ENCODE measurements around the gene CPAMD8. TPM values are rescaled to one million over a fixed set of nuclear protein-coding genes. Genes with fewer than 3 reads are reported as not detected.
"Not testable (repeated sequence)": the region's sequence is repeated elsewhere in the genome, so short reads cannot be mapped to it uniquely, and the experiment has no call there.

Gene CPAMD8
- total RNA-seq, 2 experiments from 2014 or later, result 0.32 to 1.2 TPM

DNA sequence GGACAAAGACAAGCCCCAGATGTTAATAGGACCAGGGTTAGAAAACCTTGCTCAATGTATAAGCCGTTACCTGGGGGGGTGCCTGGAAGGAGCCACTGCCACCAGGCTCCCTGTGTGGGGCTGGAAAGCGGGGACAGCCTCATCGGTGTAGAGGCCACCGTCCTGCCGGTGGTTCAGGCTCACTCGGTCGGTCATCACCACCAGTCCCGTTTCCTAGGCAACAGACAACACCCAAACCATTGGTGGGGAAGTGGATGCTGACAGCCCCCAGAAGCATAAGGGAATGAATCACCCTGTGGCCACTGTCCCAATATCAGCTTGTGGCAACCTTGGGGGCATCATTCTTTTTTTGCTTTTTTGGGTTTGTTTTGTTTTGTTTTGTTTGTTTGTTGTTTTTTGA is 55.8 kb downstream of the CPAMD8 start:
- intact Hi-C loops (cut with micrococcal nuclease; ENCODE audit: unreplicated experiment), result no loop called here
- Histone ChIP-seq H4K20me1 (ENCODE audit: insufficient read depth, low read length) (no peaks in the 10 kb centered on the region), H3K4me3 (ENCODE audit: low read depth, low read length, poor library complexity, severe bottlenecking) (no peak overlapping the region), H3K9me3 (ENCODE audit: low read length) (peaks cover 4% of the 10 kb centered on the region; the same call in 1 of the 2 replicates), H3K9me2 (ENCODE audit: insufficient read depth, low read length) (no peaks in the 10 kb centered on the region), H3K27ac (ENCODE audit: low read depth, low read length, poor library complexity, severe bottlenecking) (no peak overlapping the region), H3K4me1 (ENCODE audit: insufficient read depth, low read length, poor library complexity, severe bottlenecking) (no peaks in the 10 kb centered on the region), H3K79me2 (ENCODE audit: insufficient read depth, low read depth, low read length) (no peaks in the 10 kb centered on the region), H3K36me3 (ENCODE audit: insufficient read depth, low read length) (no peaks in the 10 kb centered on the region), H2AFZ (ENCODE audit: low read length) (no peak overlapping the region), H3K4me2 (ENCODE audit: low read length) (no peak overlapping the region)
- ChIA-PET CTCF (ENCODE audit: unreplicated experiment) (no interaction called here), POLR2A (no interaction called here)
- TF ChIP-seq CTCF (conservative IDR thresholded peaks at IDR 0.05; ENCODE audit: low read length) (no peak), EZH2phosphoT487 (IDR thresholded peaks at IDR 0.05; ENCODE audit: borderline replicate concordance, low read depth, low read length) (no peak)
- BruUV-seq (replicated peaks), result no TSS peak
- no peak for DNase-seq (ENCODE audit: low spot score)

- no peaks in the 10 kb centered on the region for H3K79me2 ChIP-seq (ENCODE audit: insufficient read depth, low read depth, low read length)
- no TSS peak for BruUV-seq (replicated peaks)
- POLR2A ChIA-PET, result no interaction called here
- CTCF ChIA-PET (ENCODE audit: unreplicated experiment), result no interaction called here
- intact Hi-C loops (cut with micrococcal nuclease; ENCODE audit: unreplicated experiment), result loop anchor here (2.0 kb wide), 2 partner anchors 190 to 254 kb away; no protein-coding TSS in a partner anchor
- peak; percentile 77 for TF ChIP-seq CTCF (conservative IDR thresholded peaks at IDR 0.05; ENCODE audit: low read length)
- TF ChIP-seq EZH2phosphoT487 (IDR thresholded peaks at IDR 0.05; ENCODE audit: borderline replicate concordance, low read depth, low read length), result no peak
- no peak overlapping the region for H2AFZ ChIP-seq (ENCODE audit: low read length)
- H3K4me2 ChIP-seq (ENCODE audit: low read length), result no peak overlapping the region
- peaks cover 4% of the 10 kb centered on the region; the same call in 1 of the 2 replicates for H3K9me3 ChIP-seq (ENCODE audit: low read length)
- no peaks in the 10 kb centered on the region for H3K4me1 ChIP-seq (ENCODE audit: insufficient read depth, low read length, poor library complexity, severe bottlenecking)
- H4K20me1 ChIP-seq (ENCODE audit: insufficient read depth, low read length), result no peaks in the 10 kb centered on the region
- no peaks in the 10 kb centered on the region for H3K9me2 ChIP-seq (ENCODE audit: insufficient read depth, low read length)
- H3K4me3 ChIP-seq (ENCODE audit: low read depth, low read length, poor library complexity, severe bottlenecking), result no peak overlapping the region
- H3K36me3 ChIP-seq (ENCODE audit: insufficient read depth, low read length), result no peaks in the 10 kb centered on the region
- no peak overlapping the region for H3K27ac ChIP-seq (ENCODE audit: low read depth, low read length, poor library complexity, severe bottlenecking)
- peak; percentile 57 for DNase-seq (ENCODE audit: low spot score)
Observed at GRCh38 chr19:16969135-16969534, 57.5 kb downstream of the CPAMD8 start.

DNA sequence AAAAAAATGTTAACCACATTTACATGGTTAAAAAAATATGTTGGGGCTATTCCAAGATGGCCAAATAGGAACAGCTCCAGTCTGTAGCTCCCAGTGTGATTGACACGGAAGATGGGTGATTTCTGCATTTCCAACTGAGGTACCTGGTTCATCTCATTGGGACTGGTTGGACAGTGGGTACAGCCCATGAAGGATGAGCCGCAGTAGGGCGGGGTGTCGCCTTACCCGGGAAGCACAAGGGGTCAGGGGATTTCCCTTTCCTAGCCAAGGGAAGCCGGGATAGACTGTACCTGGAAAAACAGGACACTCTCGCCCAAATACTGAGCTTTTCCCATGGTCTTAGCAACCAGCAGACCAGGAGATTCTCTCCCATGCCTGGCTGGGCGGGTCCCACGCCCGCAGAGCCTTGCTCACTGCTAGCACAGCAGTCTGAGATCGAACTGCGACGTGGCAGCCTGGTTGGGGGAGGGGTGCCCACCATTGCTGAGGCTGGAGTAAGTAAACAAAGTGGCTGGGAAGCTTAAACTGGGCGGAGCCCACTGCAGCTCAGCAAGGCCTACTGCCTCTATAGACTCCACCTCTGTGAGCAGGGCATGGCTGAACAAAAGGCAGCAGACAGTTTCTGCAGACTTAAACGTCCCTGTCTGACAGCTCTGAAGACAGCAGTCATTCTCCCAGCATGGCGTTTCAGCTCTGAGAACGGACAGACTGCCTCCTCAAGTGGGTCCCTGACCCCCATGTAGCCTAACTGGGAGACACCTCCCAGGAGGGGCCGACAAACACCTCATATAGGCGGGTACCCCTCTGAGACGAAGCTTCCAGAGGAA is 65.4 kb downstream of the CPAMD8 start:
- H3K4me1 ChIP-seq (ENCODE audit: insufficient read depth, low read length, poor library complexity, severe bottlenecking), result peaks cover 32% of the 10 kb centered on the region
- H4K20me1 ChIP-seq (ENCODE audit: insufficient read depth, low read length); H3K4me2 ChIP-seq (ENCODE audit: low read length); H3K9me3 ChIP-seq (ENCODE audit: low read length); H3K36me3 ChIP-seq (ENCODE audit: insufficient read depth, low read length); CTCF ChIA-PET (ENCODE audit: unreplicated experiment); DNase-seq (ENCODE audit: low spot score); intact Hi-C loops (cut with micrococcal nuclease; ENCODE audit: unreplicated experiment); H3K4me3 ChIP-seq (ENCODE audit: low read depth, low read length, poor library complexity, severe bottlenecking); BruUV-seq (replicated peaks); H3K27ac ChIP-seq (ENCODE audit: low read depth, low read length, poor library complexity, severe bottlenecking); H3K79me2 ChIP-seq (ENCODE audit: insufficient read depth, low read depth, low read length); H2AFZ ChIP-seq (ENCODE audit: low read length); H3K9me2 ChIP-seq (ENCODE audit: insufficient read depth, low read length): not testable (repeated sequence)
- POLR2A ChIA-PET, result interaction anchor here (0.7 kb wide), 1 partner anchor 302 kb away, joined by 3 read pairs; no protein-coding TSS in a partner anchor

DNA sequence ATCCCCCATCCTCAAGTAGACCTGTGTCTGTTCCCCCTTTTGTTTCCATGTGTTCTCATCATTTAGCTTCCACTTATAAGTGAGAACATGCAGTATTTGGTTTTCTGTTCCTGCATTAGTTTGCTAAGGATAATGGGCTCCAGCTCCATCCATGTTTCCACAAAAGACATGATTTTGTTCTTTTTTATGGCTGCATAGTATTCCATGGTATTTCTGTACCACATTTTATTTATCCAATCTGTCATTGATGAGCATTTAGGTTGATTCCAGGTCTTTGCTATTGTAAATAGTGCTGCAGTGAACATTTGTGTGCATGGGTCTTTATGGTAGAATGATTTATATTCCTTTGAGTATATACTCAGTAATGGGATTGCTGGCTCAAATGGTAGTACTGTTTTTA is 68.3 kb downstream of the CPAMD8 start:
- H3K4me3 ChIP-seq (ENCODE audit: low read depth, low read length, poor library complexity, severe bottlenecking); H2AFZ ChIP-seq (ENCODE audit: low read length); H3K9me2 ChIP-seq (ENCODE audit: insufficient read depth, low read length); H3K36me3 ChIP-seq (ENCODE audit: insufficient read depth, low read length); CTCF ChIA-PET (ENCODE audit: unreplicated experiment); intact Hi-C loops (cut with micrococcal nuclease; ENCODE audit: unreplicated experiment); H3K79me2 ChIP-seq (ENCODE audit: insufficient read depth, low read depth, low read length); H3K9me3 ChIP-seq (ENCODE audit: low read length); H4K20me1 ChIP-seq (ENCODE audit: insufficient read depth, low read length); DNase-seq (ENCODE audit: low spot score); POLR2A ChIA-PET; BruUV-seq (replicated peaks): not testable (repeated sequence)
- H3K27ac ChIP-seq (ENCODE audit: low read depth, low read length, poor library complexity, severe bottlenecking), result peak overlapping the region; percentile 25
- 0 out of 2 replicates have a peak overlapping the region, but pooled peaks have one; percentile 51 for H3K4me2 ChIP-seq (ENCODE audit: low read length)
- H3K4me1 ChIP-seq (ENCODE audit: insufficient read depth, low read length, poor library complexity, severe bottlenecking), result peaks cover 43% of the 10 kb centered on the region
